Astrocyte (in vitro differentiated cells and primary cell): ENCODE results near the gene ARL8A. TPM values are rescaled to one million over a fixed set of nuclear protein-coding genes. Genes with fewer than 3 reads are reported as not detected.

Experiments
- DNase-seq: peaks from one replicate; pipeline ENCODE4 v3.0.0-alpha.2; 2010; ENCODE audit warnings: low read depth
- FAIRE-seq: peaks from 2 replicates; lab custom pipeline; 2011; peaks lifted over from hg19 to GRCh38; lab: Jason Lieb, UNC
- H2AFZ ChIP-seq: 2 replicates; pipeline ENCODE4 v1.6.0; 2012; ENCODE audit warnings: low read depth, low read length, inconsistent platforms
- H3K27ac ChIP-seq: 2 replicates; pipeline ENCODE4 v1.5.1; 2011; ENCODE audit warnings: low read depth, low read length, inconsistent platforms
- H3K27me3 ChIP-seq: 2 replicates; pipeline ENCODE4 v1.6.0; 2011; ENCODE audit warnings: low read length, inconsistent platforms; ENCODE audit not compliant: insufficient read depth
- H3K36me3 ChIP-seq: 2 replicates; pipeline ENCODE4 v1.5.1; 2011; ENCODE audit warnings: low read length, inconsistent platforms; ENCODE audit not compliant: insufficient read depth
- H3K4me1 ChIP-seq: 2 replicates; pipeline ENCODE4 v1.5.1; 2011; ENCODE audit warnings: low read length, inconsistent platforms; ENCODE audit not compliant: insufficient read depth
- H3K4me2 ChIP-seq: 2 replicates; pipeline ENCODE4 v1.6.0; 2012; ENCODE audit warnings: low read length, inconsistent platforms
- H3K4me3 ChIP-seq: 2 replicates; pipeline ENCODE4 v1.5.1; 2011; ENCODE audit warnings: low read depth, mild to moderate bottlenecking, low read length, inconsistent platforms; ENCODE audit not compliant: insufficient read depth
- H3K79me2 ChIP-seq: 2 replicates; pipeline ENCODE4 v1.6.0; 2012; ENCODE audit warnings: mild to moderate bottlenecking, low read length, inconsistent platforms; ENCODE audit not compliant: insufficient read depth
- H3K9ac ChIP-seq: 2 replicates; pipeline ENCODE4 v1.6.0; 2012; ENCODE audit warnings: mild to moderate bottlenecking, low read length, inconsistent platforms
- H3K9me3 ChIP-seq: 2 replicates; pipeline ENCODE4 v1.5.1; 2012; ENCODE audit warnings: low read depth, mild to moderate bottlenecking, low read length, inconsistent platforms; ENCODE audit not compliant: insufficient read depth
- H4K20me1 ChIP-seq: 2 replicates; pipeline ENCODE4 v1.6.0; 2012; ENCODE audit warnings: low read length, inconsistent platforms; ENCODE audit not compliant: insufficient read depth
- H3K27ac Mint-ChIP-seq: one replicate; pipeline ENCODE4 v1.8.0; 2021; ENCODE audit warnings: mild to moderate bottlenecking, mixed read lengths; ENCODE audit not compliant: unreplicated experiment
- H3K27me3 Mint-ChIP-seq: one replicate; pipeline ENCODE4 v1.8.0; 2021; ENCODE audit warnings: low read depth, mixed read lengths; ENCODE audit not compliant: unreplicated experiment
- H3K36me3 Mint-ChIP-seq: one replicate; pipeline ENCODE4 v1.8.0; 2021; ENCODE audit warnings: low read depth, mixed read lengths; ENCODE audit not compliant: unreplicated experiment
- H3K4me1 Mint-ChIP-seq: one replicate; pipeline ENCODE4 v1.8.0; 2021; ENCODE audit warnings: low read depth, mixed read lengths; ENCODE audit not compliant: unreplicated experiment
- H3K4me3 Mint-ChIP-seq: one replicate; pipeline ENCODE4 v1.8.0; 2021; ENCODE audit warnings: mild to moderate bottlenecking, moderate library complexity, mixed read lengths; ENCODE audit not compliant: unreplicated experiment
- H3K9me3 Mint-ChIP-seq: one replicate; pipeline ENCODE4 v1.8.0; 2021; ENCODE audit warnings: mild to moderate bottlenecking, mixed read lengths; ENCODE audit not compliant: unreplicated experiment
- CTCF ChIP-seq: IDR thresholded peaks from 2 replicates; pipeline ENCODE4 v1.5.1; 2011; ENCODE audit warnings: low read depth, mild to moderate bottlenecking, inconsistent platforms, low read length, moderate library complexity; ENCODE audit not compliant: insufficient read depth
- EZH2 ChIP-seq: IDR thresholded peaks from 2 replicates; pipeline ENCODE4 v1.6.1; 2012; ENCODE audit warnings: mild to moderate bottlenecking, low read length, inconsistent platforms; ENCODE audit not compliant: insufficient read depth
- total RNA-seq: library from RNA; stranded (reverse); gene quantifications from 2 replicates; pipeline ENCODE4 v1.2.1, GENCODE V29; 2021

The ARL8A gene
- total RNA-seq, 1 donor from 2014 or later: 83.0 TPM

DNA sequence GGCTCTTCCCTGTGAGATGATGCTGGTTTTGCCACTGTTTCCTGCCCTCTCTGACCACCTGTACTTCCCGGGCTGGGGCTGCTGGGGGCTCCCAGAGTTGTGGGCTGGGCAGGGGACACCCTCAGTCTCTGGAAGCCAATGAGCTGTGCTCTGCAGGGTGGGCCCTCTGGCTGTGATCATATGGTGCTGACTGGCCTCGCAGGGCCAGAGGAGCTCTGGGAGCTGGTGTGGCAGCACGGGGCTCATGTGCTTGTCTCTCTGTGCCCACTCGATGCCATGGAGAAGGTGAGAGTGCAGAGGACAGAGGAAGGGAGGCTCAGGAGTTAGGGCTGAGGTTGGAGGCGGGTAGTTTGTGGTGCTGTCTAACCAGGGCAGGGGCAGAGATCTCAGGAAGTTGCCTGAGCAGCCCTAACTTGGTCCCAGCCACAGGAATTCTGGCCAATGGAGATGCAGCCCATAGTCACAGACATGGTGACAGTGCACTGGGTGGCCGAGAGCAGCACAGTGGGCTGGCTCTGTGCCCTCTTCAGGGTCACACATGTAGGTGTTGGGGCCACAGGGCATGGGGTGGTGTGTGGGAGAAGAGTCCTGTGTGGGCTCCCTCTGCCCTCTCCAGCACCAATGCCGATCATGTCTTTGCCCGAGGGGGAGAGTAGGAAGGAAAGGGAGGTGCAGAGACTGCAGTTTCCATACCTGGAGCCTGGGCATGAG is 43.3 kb upstream of the ARL8A start:
- Histone ChIP-seq H3K27ac (no peak overlapping the region), H3K36me3 (no peaks in the 10 kb centered on the region), H4K20me1 (no peaks in the 10 kb centered on the region), H2AFZ (no peak overlapping the region), H3K9me3 (no peaks in the 10 kb centered on the region), H3K27me3 (no peaks in the 10 kb centered on the region), H3K79me2 (no peaks in the 10 kb centered on the region), H3K4me2 (no peak overlapping the region), H3K9ac (no peak overlapping the region), H3K4me1 (no peaks in the 10 kb centered on the region), H3K4me3 (no peak overlapping the region)
- no peaks in the 10 kb centered on the region for H3K36me3 Mint-ChIP-seq
- H3K4me3 Mint-ChIP-seq: no peak overlapping the region
- TF ChIP-seq EZH2 (no peak), CTCF (no peak)
- no peak overlapping the region for H3K27ac Mint-ChIP-seq
- no peaks in the 10 kb centered on the region for H3K9me3 Mint-ChIP-seq
- peaks cover 37% of the 10 kb centered on the region for H3K27me3 Mint-ChIP-seq
- peaks cover 1% of the 10 kb centered on the region for H3K4me1 Mint-ChIP-seq
- FAIRE-seq (no peak), DNase-seq (no peak)

GRCh38 chr1:202187041-202187671 is 42.6 kb upstream of the ARL8A start:
- H3K9me3 ChIP-seq: no peaks in the 10 kb centered on the region
- no peak overlapping the region for H3K4me3 ChIP-seq
- no peak overlapping the region for H3K27ac Mint-ChIP-seq
- H3K79me2 ChIP-seq: no peaks in the 10 kb centered on the region
- H3K4me2 ChIP-seq: no peak overlapping the region
- H3K4me1 Mint-ChIP-seq: peaks cover 1% of the 10 kb centered on the region
- H3K4me1 ChIP-seq: no peaks in the 10 kb centered on the region
- H3K9ac ChIP-seq: no peak overlapping the region
- H3K27me3 ChIP-seq: no peaks in the 10 kb centered on the region
- no peak overlapping the region for H2AFZ ChIP-seq
- FAIRE-seq (no peak), DNase-seq (no peak)
- H3K36me3 Mint-ChIP-seq: no peaks in the 10 kb centered on the region
- no peaks in the 10 kb centered on the region for H4K20me1 ChIP-seq
- TF ChIP-seq CTCF: no peak
- TF ChIP-seq EZH2: no peak
- H3K36me3 ChIP-seq: no peaks in the 10 kb centered on the region
- H3K27ac ChIP-seq: no peak overlapping the region
- H3K9me3 Mint-ChIP-seq: no peaks in the 10 kb centered on the region
- peaks cover 41% of the 10 kb centered on the region for H3K27me3 Mint-ChIP-seq
- H3K4me3 Mint-ChIP-seq: no peak overlapping the region

GRCh38 chr1:202186327-202186726 is 41.8 kb upstream of the ARL8A start:
- H3K36me3 ChIP-seq: no peaks in the 10 kb centered on the region
- no peak overlapping the region for H3K27ac ChIP-seq
- TF ChIP-seq CTCF (no peak), EZH2 (no peak)
- Mint-ChIP-seq H3K27me3 (peaks cover 46% of the 10 kb centered on the region), H3K36me3 (no peaks in the 10 kb centered on the region), H3K4me1 (peaks cover 1% of the 10 kb centered on the region), H3K27ac (no peak overlapping the region), H3K9me3 (no peaks in the 10 kb centered on the region), H3K4me3 (no peak overlapping the region)
- H3K79me2 ChIP-seq: no peaks in the 10 kb centered on the region
- no peak overlapping the region for H3K9ac ChIP-seq
- no peaks in the 10 kb centered on the region for H3K4me1 ChIP-seq
- H3K27me3 ChIP-seq: no peaks in the 10 kb centered on the region
- no peak overlapping the region for H3K4me2 ChIP-seq
- H4K20me1 ChIP-seq: no peaks in the 10 kb centered on the region
- no peak overlapping the region for H2AFZ ChIP-seq
- FAIRE-seq (no peak), DNase-seq (no peak)
- H3K9me3 ChIP-seq: no peaks in the 10 kb centered on the region
- H3K4me3 ChIP-seq: no peak overlapping the region
